PC-9 (cell line): ENCODE measurements around the gene RRN3.
"Not testable (repeated sequence)": the region's sequence is repeated elsewhere in the genome, so short reads cannot be mapped to it uniquely, and the experiment has no call there.

ENCODE experiments used
- CTCF ChIP-seq: fragments of 200-600 bp; sonication (generic); conservative IDR thresholded peaks from 2 replicates; pipeline ENCODE4 v1.6.1; 2017; ENCODE audit warnings: mixed run types, antibody characterized with exemption, mild to moderate bottlenecking, moderate library complexity
- EZH2 ChIP-seq: fragments of 200-600 bp; sonication (generic); IDR thresholded peaks from 2 replicates; pipeline ENCODE4 v1.8.0; 2017; ENCODE audit warnings: antibody characterized with exemption, low read depth

DNA sequence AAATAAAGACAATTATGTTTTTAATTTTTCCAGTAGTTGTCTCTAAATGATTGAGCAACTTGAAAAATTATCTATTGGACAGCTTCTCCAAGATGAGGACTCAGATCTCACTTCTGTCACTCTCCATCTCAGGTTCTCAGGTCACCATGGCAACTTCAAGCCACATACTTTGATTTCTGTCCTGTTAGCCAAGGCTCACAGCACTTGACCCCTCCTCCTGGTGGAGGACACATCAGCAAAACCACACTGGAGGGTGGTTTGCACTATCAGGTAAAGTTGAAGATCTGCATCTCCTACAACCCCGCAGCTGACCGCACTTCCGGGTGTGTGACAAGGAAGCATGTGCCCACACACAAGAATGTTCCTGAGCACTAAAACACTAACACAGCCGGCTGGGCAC is 28.1 kb downstream of the RRN3 start:
- TF ChIP-seq CTCF, EZH2: not testable (repeated sequence)
